GM19025 (cell line): ENCODE measurements around the gene ETF1.

Experiments
- ATAC-seq: cut with Tn5 transposase; IDR thresholded peaks from one replicate; pipeline ENCODE4 v1.9.1; 2021; ENCODE audit warnings: mild to moderate bottlenecking, low read depth, moderate library complexity; ENCODE audit not compliant: unreplicated experiment

Gene ETF1

DNA sequence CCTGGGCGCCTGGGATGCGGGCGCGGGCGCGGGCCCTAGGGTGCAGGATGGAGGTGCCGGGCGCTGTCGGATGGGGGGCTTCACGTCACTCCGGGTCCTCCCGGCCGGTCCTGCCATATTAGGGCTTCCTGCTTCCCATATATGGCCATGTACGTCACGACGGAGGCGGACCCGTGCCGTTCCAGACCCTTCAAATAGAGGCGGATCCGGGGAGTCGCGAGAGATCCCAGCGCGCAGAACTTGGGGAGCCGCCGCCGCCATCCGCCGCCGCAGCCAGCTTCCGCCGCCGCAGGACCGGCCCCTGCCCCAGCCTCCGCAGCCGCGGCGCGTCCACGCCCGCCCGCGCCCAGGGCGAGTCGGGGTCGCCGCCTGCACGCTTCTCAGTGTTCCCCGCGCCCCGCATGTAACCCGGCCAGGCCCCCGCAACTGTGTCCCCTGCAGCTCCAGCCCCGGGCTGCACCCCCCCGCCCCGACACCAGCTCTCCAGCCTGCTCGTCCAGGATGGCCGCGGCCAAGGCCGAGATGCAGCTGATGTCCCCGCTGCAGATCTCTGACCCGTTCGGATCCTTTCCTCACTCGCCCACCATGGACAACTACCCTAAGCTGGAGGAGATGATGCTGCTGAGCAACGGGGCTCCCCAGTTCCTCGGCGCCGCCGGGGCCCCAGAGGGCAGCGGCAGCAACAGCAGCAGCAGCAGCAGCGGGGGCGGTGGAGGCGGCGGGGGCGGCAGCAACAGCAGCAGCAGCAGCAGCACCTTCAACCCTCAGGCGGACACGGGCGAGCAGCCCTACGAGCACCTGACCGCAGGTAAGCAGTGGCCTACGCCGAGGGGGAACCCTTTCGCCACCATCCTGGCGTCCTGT is 77.5 kb downstream of the ETF1 start, which contains the start of gene EGR1:
Gene EGR1, plus strand, starts transcription at position 219 of the 864 bp plus-strand sequence. Its CDS starts 283 bp downstream, at position 502.
- peak; percentile 52 for ATAC-seq

DNA sequence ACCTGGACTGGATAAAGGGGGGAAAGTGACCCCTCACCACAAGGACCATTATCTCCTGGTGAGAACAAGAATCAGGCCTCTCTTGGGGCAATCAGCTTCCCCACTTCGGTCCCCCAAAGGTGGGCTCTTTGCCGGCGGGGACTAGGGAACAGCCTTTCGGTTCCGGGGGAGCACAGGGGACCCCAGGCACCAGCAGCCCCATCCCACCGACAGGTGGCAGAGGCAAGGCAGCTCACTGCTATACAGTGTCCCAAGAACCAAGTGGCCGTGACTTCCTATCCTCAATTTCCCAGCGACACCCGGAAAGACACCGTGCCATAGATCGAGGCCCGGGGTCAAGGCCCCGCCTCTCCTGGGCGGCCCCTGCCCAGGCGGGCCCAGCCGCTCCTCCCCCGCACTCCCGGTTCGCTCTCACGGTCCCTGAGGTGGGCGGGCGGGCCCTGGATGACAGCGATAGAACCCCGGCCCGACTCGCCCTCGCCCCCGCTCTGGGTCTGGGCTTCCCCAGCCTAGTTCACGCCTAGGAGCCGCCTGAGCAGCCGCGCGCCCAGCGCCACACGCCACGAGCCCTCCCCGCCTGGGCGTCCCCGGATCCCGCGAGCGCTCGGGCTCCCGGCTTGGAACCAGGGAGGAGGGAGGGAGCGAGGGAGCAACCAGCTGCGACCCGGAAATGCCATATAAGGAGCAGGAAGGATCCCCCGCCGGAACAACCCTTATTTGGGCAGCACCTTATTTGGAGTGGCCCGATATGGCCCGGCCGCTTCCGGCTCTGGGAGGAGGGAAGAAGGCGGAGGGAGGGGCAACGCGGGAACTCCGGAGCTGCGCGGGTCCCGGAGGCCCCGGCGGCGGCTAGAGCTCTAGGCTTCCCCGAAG is 78.4 kb downstream of the ETF1 start:
- peak; percentile 72 for ATAC-seq

GRCh38 chr5:138464008-138464387 is 79.0 kb downstream of the ETF1 start:
- ATAC-seq = peak; percentile 42

- no peak for ATAC-seq
These were observed 79.5 kb downstream of the ETF1 start for GRCh38 chr5:138463419-138464007.

DNA sequence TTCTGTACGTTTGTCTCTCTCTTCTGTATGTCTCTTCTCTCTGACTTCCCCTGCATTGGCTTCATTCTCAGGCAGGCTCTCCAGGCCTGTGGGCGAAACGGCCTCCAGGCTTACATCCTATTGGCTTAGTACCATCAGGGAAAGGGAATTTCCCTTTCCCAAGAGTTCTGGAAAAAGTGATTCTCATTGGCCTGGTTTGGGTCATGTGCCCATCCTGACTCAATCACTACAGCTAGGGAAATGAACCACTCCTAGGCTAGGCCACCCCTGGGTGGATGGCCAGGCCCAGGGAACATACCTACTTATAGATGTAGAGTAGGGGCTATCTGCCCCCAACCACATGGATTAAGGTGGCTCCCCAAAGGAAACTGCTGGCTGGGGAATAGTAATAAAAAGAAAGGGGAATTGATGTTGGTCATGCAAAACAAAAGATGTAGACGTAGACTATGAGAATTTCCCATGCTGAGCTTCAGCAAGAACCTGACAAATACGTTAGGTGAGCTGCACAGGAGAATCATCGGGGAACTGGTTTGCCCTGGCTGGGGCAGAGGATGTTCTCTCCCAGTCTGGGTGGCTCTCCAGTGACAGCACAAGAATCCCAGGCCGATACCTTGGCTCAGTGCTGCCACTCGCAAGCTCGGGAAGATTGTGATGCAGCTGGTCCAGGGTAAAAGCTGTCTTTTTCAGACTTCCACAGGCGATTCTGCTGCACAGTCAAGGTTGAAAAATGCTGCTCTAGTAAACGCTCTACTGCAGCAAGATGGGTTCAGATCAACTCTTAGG is 81.5 kb downstream of the ETF1 start:
- ATAC-seq = no peak

GRCh38 chr5:138460032-138460693 is 82.9 kb downstream of the ETF1 start:
- no peak for ATAC-seq

DNA sequence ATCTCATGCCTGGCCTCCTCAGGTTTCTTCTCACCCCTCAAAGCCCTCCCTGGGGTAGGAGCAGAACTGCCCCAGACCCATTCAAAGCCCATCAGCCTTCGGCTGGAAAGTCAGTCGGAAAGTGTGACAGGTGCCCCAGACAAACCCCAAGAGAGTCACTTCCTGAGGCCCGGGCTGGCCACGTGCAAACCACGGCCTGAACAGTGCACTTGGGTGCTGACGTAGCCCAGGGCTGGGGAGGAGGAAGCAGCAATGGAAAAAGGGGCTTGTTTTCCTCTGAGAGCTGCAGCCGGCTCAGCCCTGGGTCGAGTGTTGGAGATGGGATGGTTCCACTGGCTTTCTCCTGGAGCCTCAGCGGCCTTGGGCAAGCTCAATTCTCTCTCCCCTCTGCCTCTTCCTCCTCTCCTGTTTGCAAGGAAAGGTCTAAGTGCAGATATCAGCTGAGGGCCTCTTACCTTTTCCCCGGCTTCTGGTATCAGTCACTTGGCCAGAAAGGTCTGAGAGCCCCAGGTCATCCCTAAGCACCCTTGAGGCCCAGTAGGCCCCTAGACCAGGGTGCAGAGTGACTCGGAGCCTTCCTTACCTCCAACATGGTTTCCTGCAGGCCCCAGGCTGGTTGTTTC is 83.6 kb downstream of the ETF1 start:
- no peak for ATAC-seq

DNA sequence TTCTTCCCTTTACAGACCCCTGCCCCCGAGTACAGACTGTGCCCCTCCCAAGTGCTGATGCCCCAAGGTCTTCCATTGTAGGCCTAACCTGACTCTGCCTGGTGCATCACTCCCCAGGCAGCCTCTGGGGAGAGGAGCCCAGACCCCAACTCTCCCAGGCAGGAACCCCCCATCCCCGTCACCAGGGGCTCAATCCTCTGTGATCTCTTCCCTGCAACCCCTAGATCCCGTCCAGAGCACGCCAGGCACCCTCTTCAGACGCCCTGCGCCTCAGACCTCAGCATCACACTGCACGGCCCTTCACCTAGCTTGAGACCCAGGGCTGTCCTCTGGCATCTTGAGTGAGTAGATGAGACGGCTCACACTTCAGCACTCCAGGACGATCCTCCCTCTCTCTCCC is 84.2 kb downstream of the ETF1 start:
- no peak for ATAC-seq

DNA sequence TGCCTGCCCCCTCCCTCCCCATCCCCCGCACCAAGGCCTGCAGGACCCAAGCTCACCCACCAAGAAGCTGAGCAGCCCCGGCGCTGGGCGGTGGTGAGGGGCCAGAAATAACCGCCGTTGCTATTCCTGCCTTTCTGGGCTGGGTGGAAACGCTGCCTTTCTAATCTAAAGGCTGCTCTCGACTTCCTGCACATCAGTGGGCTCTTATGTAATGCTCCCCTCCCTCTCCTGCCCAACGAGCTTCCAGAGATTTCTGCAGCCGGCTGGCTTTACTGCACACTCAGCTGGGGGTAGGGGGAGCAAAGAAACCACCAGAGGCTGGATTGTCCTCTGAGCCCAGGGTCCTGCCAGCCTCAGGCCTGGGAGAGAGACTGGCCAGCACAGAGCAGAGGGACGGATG is 84.7 kb downstream of the ETF1 start:
- no peak for ATAC-seq

DNA sequence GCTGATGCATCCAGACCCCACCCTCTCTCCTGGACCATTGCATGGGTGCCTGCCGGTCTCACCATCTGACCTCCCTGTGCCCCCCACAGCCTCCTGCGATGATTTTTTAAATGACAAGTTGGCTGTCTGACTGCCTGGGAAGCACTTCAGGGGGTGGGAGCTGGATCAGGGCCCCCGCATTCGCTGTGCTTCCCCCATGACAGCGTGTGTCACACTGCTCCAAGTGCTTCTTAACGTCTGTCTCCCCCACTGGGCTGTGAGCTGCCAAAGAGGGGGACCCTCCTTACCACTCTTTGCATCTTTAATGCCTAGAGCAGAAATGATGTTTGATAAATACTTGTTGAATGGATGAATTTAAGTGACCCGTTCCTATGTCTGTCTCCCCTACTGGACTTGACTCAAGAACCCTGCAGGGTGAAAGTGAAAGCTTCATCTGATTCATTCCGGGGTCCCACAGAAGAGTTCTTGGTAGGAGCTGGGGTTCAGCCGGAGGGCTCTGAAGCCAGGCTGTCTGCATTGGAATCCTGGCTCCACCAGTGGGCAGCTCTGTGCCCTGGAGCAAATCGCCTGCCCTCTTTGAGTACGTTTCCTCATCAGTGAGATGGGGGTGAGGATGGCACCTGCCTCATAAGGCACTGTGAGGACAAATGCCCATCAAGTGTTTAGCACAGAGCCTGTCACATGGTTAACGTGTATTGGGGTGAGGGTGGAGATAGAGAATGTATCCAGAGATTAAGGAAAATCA is 85.3 kb downstream of the ETF1 start:
- ATAC-seq = no peak
